ENCODE data around the gene MAGEA2B.
"Not testable (repeated sequence)": the region's sequence is repeated elsewhere in the genome, so short reads cannot be mapped to it uniquely, and the experiment has no call there.

MAGEA2B gene, protein sequence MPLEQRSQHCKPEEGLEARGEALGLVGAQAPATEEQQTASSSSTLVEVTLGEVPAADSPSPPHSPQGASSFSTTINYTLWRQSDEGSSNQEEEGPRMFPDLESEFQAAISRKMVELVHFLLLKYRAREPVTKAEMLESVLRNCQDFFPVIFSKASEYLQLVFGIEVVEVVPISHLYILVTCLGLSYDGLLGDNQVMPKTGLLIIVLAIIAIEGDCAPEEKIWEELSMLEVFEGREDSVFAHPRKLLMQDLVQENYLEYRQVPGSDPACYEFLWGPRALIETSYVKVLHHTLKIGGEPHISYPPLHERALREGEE

DNA sequence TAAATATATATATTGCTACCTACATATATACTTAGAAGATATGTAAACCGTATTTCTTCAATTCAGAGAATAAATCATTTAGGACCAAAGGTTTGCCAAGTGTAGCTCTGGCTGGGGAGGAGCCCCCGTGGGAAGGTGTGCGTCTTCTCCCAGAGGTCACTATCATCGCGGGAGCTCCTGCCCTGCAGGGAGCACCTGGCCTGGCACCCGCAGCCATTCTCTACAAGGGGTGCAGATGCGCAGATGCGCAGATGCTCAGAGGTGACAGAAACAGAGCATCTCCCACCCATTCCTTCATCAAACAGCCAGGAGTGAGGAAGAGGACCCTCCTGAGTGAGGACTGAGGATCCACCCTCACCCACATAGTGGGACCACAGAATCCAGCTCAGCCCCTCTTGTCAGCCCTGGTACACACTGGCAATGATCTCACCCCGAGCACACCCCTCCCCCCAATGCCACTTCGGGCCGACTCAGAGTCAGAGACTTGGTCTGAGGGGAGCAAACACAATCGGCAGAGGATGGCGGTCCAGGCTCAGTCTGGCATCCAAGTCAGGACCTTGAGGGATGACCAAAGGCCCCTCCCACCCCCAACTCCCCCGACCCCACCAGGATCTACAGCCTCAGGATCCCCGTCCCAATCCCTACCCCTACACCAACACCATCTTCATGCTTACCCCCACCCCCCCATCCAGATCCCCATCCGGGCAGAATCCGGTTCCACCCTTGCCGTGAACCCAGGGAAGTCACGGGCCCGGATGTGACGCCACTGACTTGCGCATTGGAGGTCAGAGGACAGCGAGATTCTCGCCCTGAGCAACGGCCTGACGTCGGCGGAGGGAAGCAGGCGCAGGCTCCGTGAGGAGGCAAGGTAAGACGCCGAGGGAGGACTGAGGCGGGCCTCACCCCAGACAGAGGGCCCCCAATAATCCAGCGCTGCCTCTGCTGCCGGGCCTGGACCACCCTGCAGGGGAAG lies at the start of gene MAGEA2B:
MAGEA2B (plus strand) TSS at position 814 of the 973 bp plus-strand sequence. CDS start 2,479 bp downstream, outside the sequence.
- not testable (repeated sequence) for H2AFZ ChIP-seq (ENCODE audit: low read length)

DNA sequence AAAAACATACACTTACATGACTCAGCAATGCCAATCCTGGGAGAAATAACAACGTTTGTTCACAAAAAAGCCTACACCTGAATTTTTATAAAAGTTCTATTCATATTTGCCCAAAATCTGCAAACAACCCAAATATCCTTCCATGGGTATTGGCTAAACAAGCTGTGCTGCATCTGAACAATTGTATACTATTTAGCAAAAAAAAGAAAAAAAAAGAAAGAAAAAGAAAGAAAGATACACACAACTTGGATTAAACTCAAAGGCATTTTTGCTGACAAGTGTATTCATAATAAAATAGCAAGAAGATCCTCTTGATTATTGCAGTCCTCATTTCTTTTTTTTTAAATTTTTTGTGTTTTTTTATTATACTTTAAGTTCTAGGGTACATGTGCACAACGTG lies 40.3 kb upstream of the MAGEA2B start:
- H3K36me3 ChIP-seq (ENCODE audit: insufficient read depth, low read length) = no peaks in the 10 kb centered on the region
- no peaks in the 10 kb centered on the region for H4K20me1 ChIP-seq (ENCODE audit: insufficient read depth, low read length, poor library complexity, severe bottlenecking)
- no peak overlapping the region for H3K9ac ChIP-seq (ENCODE audit: low read depth, low read length, poor library complexity, severe bottlenecking)
- no peaks in the 10 kb centered on the region for H3K27me3 ChIP-seq (ENCODE audit: insufficient read depth, low read length, poor library complexity, severe bottlenecking)
- H2AFZ ChIP-seq (ENCODE audit: low read length) = no peak overlapping the region
- H3K4me3 ChIP-seq (ENCODE audit: low read length, poor library complexity, severe bottlenecking) = no peak overlapping the region
- H3K4me1 ChIP-seq (ENCODE audit: insufficient read depth, low read length, poor library complexity, severe bottlenecking) = no peaks in the 10 kb centered on the region
- H3K79me2 ChIP-seq (ENCODE audit: insufficient read depth, low read length) = no peaks in the 10 kb centered on the region
- H3K9me3 ChIP-seq (ENCODE audit: insufficient read depth, low read depth, low read length) = no peaks in the 10 kb centered on the region
- no peaks in the 10 kb centered on the region for H3K9me2 ChIP-seq (replicated peaks; ENCODE audit: low read depth, low read length)
- no peaks in the 10 kb centered on the region for H3F3A ChIP-seq (ENCODE audit: low read depth)
- H3K4me2 ChIP-seq (ENCODE audit: low read depth, low read length, poor library complexity, severe bottlenecking) = no peak overlapping the region
- TF ChIP-seq EZH2phosphoT487 (IDR thresholded peaks at IDR 0.05; ENCODE audit: borderline replicate concordance) = no peak
- TF ChIP-seq, protein P1, sequence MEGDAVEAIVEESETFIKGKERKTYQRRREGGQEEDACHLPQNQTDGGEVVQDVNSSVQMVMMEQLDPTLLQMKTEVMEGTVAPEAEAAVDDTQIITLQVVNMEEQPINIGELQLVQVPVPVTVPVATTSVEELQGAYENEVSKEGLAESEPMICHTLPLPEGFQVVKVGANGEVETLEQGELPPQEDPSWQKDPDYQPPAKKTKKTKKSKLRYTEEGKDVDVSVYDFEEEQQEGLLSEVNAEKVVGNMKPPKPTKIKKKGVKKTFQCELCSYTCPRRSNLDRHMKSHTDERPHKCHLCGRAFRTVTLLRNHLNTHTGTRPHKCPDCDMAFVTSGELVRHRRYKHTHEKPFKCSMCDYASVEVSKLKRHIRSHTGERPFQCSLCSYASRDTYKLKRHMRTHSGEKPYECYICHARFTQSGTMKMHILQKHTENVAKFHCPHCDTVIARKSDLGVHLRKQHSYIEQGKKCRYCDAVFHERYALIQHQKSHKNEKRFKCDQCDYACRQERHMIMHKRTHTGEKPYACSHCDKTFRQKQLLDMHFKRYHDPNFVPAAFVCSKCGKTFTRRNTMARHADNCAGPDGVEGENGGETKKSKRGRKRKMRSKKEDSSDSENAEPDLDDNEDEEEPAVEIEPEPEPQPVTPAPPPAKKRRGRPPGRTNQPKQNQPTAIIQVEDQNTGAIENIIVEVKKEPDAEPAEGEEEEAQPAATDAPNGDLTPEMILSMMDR (conservative IDR thresholded peaks at IDR 0.05; ENCODE audit: low read length) = no peak

More for the DNA sequence above, at the start of gene MAGEA2B:
- H3K79me2 ChIP-seq (ENCODE audit: insufficient read depth, low read length); H3K4me2 ChIP-seq (ENCODE audit: low read depth, low read length, poor library complexity, severe bottlenecking); H3K9ac ChIP-seq (ENCODE audit: low read depth, low read length, poor library complexity, severe bottlenecking); H3K36me3 ChIP-seq (ENCODE audit: insufficient read depth, low read length); H3K9me2 ChIP-seq (replicated peaks; ENCODE audit: low read depth, low read length); H4K20me1 ChIP-seq (ENCODE audit: insufficient read depth, low read length, poor library complexity, severe bottlenecking); H3K4me3 ChIP-seq (ENCODE audit: low read length, poor library complexity, severe bottlenecking); H3K4me1 ChIP-seq (ENCODE audit: insufficient read depth, low read length, poor library complexity, severe bottlenecking); H3F3A ChIP-seq (ENCODE audit: low read depth); H3K27me3 ChIP-seq (ENCODE audit: insufficient read depth, low read length, poor library complexity, severe bottlenecking); H3K9me3 ChIP-seq (ENCODE audit: insufficient read depth, low read depth, low read length): not testable (repeated sequence)

DNA sequence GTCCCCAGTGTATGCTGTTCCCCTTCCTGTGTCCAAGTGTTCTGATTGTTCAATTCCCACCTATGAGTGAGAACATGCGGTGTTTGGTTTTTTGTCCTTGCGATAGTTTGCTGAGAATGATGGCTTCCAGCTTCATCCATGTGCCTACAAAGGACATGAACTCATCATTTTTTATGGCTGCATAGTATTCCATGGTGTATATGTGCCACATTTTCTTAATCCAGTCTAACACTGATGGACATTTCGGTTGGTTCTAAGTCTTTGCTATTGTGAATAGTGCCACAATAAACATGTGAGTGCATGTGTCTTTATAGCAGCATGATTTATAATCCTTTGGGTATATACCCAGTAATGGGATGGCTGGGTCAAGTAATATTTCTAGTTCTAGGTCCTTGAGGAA lies 39.8 kb upstream of the MAGEA2B start:
- H3K27me3 ChIP-seq (ENCODE audit: insufficient read depth, low read length, poor library complexity, severe bottlenecking); H4K20me1 ChIP-seq (ENCODE audit: insufficient read depth, low read length, poor library complexity, severe bottlenecking); H3K9ac ChIP-seq (ENCODE audit: low read depth, low read length, poor library complexity, severe bottlenecking); H3K9me2 ChIP-seq (replicated peaks; ENCODE audit: low read depth, low read length); H3K9me3 ChIP-seq (ENCODE audit: insufficient read depth, low read depth, low read length); H3K36me3 ChIP-seq (ENCODE audit: insufficient read depth, low read length); H3K4me2 ChIP-seq (ENCODE audit: low read depth, low read length, poor library complexity, severe bottlenecking); H3K4me3 ChIP-seq (ENCODE audit: low read length, poor library complexity, severe bottlenecking); H2AFZ ChIP-seq (ENCODE audit: low read length); H3F3A ChIP-seq (ENCODE audit: low read depth); H3K79me2 ChIP-seq (ENCODE audit: insufficient read depth, low read length); H3K4me1 ChIP-seq (ENCODE audit: insufficient read depth, low read length, poor library complexity, severe bottlenecking): not testable (repeated sequence)

DNA sequence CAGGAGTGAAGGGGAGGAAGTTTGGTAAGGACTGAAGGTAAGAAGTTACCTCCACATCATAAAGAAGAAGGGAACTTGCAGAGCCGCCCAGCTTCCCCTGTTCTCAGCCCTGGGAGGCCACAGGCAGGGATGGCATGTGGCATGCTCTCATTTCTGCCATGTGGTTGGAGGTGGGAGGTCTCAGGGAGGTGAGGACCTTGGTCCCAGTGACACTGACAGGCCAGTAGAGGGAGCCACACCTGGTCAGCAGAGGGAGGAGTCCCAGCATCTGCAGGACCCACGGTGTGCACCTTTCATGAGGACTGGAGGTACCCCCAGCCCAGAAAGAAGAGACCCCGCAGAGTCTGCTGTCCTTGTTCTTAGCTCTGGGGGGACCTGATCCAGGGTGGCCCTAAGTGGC lies 33.4 kb upstream of the MAGEA2B start:
- not testable (repeated sequence) for H3K9me2 ChIP-seq (replicated peaks; ENCODE audit: low read depth, low read length); H2AFZ ChIP-seq (ENCODE audit: low read length); H3F3A ChIP-seq (ENCODE audit: low read depth); H3K9ac ChIP-seq (ENCODE audit: low read depth, low read length, poor library complexity, severe bottlenecking); H3K79me2 ChIP-seq (ENCODE audit: insufficient read depth, low read length); H3K9me3 ChIP-seq (ENCODE audit: insufficient read depth, low read depth, low read length); H3K4me2 ChIP-seq (ENCODE audit: low read depth, low read length, poor library complexity, severe bottlenecking); H3K4me3 ChIP-seq (ENCODE audit: low read length, poor library complexity, severe bottlenecking); H4K20me1 ChIP-seq (ENCODE audit: insufficient read depth, low read length, poor library complexity, severe bottlenecking); H3K4me1 ChIP-seq (ENCODE audit: insufficient read depth, low read length, poor library complexity, severe bottlenecking); H3K36me3 ChIP-seq (ENCODE audit: insufficient read depth, low read length); H3K27me3 ChIP-seq (ENCODE audit: insufficient read depth, low read length, poor library complexity, severe bottlenecking)

DNA sequence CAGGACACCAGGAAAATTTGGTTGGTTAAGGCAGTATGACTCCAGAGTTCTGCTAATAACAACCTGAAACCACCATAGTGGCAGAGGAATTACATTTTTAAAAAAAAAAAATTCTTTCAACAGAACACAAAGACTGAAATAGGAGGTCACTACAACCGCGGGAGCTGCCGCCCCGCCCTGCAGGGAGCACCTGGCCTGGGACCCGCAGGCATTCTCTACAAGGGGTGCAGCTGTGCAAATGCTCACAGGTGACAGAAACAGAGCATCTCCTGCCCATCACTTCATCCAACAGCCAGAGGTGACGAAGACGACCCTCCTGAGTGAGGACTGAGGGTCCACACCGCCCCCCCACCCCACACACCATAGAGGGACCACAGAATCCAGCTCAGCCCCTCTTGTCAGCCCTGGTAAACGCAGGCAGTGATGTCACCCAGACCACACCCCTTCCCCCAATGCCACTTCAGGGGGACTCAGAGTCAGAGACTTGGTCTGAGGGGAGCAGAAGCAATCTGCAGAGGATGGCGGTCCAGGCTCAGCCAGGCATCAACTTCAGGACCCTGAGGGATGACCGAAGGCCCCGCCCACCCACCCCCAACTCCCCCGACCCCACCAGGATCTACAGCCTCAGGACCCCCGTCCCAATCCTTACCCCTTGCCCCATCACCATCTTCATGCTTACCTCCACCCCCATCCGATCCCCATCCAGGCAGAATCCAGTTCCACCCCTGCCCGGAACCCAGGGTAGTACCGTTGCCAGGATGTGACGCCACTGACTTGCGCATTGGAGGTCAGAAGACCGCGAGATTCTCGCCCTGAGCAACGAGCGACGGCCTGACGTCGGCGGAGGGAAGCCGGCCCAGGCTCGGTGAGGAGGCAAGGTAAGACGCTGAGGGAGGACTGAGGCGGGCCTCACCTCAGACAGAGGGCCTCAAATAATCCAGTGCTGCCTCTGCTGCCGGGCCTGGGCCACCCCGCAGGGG lies 16.2 kb upstream of the MAGEA2B start, which contains the start of gene MAGEA3:
MAGEA3 (plus strand) TSS at position 843 of the 980 bp plus-strand sequence. CDS start 2,039 bp downstream, outside the sequence.
- not testable (repeated sequence) for H3K9me3 ChIP-seq (ENCODE audit: insufficient read depth, low read depth, low read length); H3K4me1 ChIP-seq (ENCODE audit: insufficient read depth, low read length, poor library complexity, severe bottlenecking); H3K79me2 ChIP-seq (ENCODE audit: insufficient read depth, low read length); H3K4me2 ChIP-seq (ENCODE audit: low read depth, low read length, poor library complexity, severe bottlenecking); H3K36me3 ChIP-seq (ENCODE audit: insufficient read depth, low read length); H3K9me2 ChIP-seq (replicated peaks; ENCODE audit: low read depth, low read length); H2AFZ ChIP-seq (ENCODE audit: low read length); H3K27me3 ChIP-seq (ENCODE audit: insufficient read depth, low read length, poor library complexity, severe bottlenecking); H4K20me1 ChIP-seq (ENCODE audit: insufficient read depth, low read length, poor library complexity, severe bottlenecking); H3K9ac ChIP-seq (ENCODE audit: low read depth, low read length, poor library complexity, severe bottlenecking); H3F3A ChIP-seq (ENCODE audit: low read depth); H3K4me3 ChIP-seq (ENCODE audit: low read length, poor library complexity, severe bottlenecking)

DNA sequence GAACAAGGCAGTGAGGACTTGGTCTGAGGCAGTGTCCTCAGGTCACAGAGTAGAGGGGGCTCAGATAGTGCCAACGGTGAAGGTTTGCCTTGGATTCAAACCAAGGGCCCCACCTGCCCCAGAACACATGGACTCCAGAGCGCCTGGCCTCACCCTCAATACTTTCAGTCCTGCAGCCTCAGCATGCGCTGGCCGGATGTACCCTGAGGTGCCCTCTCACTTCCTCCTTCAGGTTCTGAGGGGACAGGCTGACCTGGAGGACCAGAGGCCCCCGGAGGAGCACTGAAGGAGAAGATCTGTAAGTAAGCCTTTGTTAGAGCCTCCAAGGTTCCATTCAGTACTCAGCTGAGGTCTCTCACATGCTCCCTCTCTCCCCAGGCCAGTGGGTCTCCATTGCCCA lies 14.0 kb upstream of the MAGEA2B start:
- H3K27me3 ChIP-seq (ENCODE audit: insufficient read depth, low read length, poor library complexity, severe bottlenecking); H3K4me3 ChIP-seq (ENCODE audit: low read length, poor library complexity, severe bottlenecking); H4K20me1 ChIP-seq (ENCODE audit: insufficient read depth, low read length, poor library complexity, severe bottlenecking); H2AFZ ChIP-seq (ENCODE audit: low read length); H3K4me2 ChIP-seq (ENCODE audit: low read depth, low read length, poor library complexity, severe bottlenecking); H3K4me1 ChIP-seq (ENCODE audit: insufficient read depth, low read length, poor library complexity, severe bottlenecking); H3K36me3 ChIP-seq (ENCODE audit: insufficient read depth, low read length); H3K9me2 ChIP-seq (replicated peaks; ENCODE audit: low read depth, low read length); H3K79me2 ChIP-seq (ENCODE audit: insufficient read depth, low read length); H3K9ac ChIP-seq (ENCODE audit: low read depth, low read length, poor library complexity, severe bottlenecking); H3K9me3 ChIP-seq (ENCODE audit: insufficient read depth, low read depth, low read length); H3F3A ChIP-seq (ENCODE audit: low read depth): not testable (repeated sequence)

All from Loucy (cell line).